ENCODE results near the gene BNC2.

Gene BNC2

GRCh38 chr9:16405421-16405820, 465.0 kb downstream of the BNC2 start:
- TF ChIP-seq, protein P1, sequence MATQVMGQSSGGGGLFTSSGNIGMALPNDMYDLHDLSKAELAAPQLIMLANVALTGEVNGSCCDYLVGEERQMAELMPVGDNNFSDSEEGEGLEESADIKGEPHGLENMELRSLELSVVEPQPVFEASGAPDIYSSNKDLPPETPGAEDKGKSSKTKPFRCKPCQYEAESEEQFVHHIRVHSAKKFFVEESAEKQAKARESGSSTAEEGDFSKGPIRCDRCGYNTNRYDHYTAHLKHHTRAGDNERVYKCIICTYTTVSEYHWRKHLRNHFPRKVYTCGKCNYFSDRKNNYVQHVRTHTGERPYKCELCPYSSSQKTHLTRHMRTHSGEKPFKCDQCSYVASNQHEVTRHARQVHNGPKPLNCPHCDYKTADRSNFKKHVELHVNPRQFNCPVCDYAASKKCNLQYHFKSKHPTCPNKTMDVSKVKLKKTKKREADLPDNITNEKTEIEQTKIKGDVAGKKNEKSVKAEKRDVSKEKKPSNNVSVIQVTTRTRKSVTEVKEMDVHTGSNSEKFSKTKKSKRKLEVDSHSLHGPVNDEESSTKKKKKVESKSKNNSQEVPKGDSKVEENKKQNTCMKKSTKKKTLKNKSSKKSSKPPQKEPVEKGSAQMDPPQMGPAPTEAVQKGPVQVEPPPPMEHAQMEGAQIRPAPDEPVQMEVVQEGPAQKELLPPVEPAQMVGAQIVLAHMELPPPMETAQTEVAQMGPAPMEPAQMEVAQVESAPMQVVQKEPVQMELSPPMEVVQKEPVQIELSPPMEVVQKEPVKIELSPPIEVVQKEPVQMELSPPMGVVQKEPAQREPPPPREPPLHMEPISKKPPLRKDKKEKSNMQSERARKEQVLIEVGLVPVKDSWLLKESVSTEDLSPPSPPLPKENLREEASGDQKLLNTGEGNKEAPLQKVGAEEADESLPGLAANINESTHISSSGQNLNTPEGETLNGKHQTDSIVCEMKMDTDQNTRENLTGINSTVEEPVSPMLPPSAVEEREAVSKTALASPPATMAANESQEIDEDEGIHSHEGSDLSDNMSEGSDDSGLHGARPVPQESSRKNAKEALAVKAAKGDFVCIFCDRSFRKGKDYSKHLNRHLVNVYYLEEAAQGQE (IDR thresholded peaks at IDR 0.05; ENCODE audit: low read depth): no peak
- TF ChIP-seq TCF12 (IDR thresholded peaks at IDR 0.05; ENCODE audit: low read depth) (no peak), ZBTB7A (IDR thresholded peaks at IDR 0.05; ENCODE audit: low read depth) (no peak), FOXM1 (IDR thresholded peaks at IDR 0.05; ENCODE audit: borderline replicate concordance, low read depth) (no peak), TAF1 (IDR thresholded peaks at IDR 0.05; ENCODE audit: low read depth) (no peak), RAD21 (IDR thresholded peaks at IDR 0.05; ENCODE audit: low read depth) (no peak), TEAD4 (IDR thresholded peaks at IDR 0.05) (no peak), NFIC (IDR thresholded peaks at IDR 0.05) (no peak), CREB1 (IDR thresholded peaks at IDR 0.05; ENCODE audit: low read depth) (no peak)

GRCh38 chr9:16401701-16402100, 468.8 kb downstream of the BNC2 start:
- TF ChIP-seq TCF12 (IDR thresholded peaks at IDR 0.05; ENCODE audit: low read depth): no peak
- TF ChIP-seq NFIC (IDR thresholded peaks at IDR 0.05): no peak
- TF ChIP-seq EP300 (IDR thresholded peaks at IDR 0.05; ENCODE audit: borderline replicate concordance): no peak
- no peak for TF ChIP-seq FOXM1 (IDR thresholded peaks at IDR 0.05; ENCODE audit: borderline replicate concordance, low read depth)
- TF ChIP-seq CREB1 (IDR thresholded peaks at IDR 0.05; ENCODE audit: low read depth): no peak
- no peak for TF ChIP-seq ZBTB7A (IDR thresholded peaks at IDR 0.05; ENCODE audit: low read depth)
- TF ChIP-seq, protein P1 (IDR thresholded peaks at IDR 0.05; ENCODE audit: low read depth): no peak
- no peak for TF ChIP-seq CEBPB (IDR thresholded peaks at IDR 0.05)
- no peak for TF ChIP-seq RAD21 (IDR thresholded peaks at IDR 0.05; ENCODE audit: low read depth)
- no peak for TF ChIP-seq TAF1 (IDR thresholded peaks at IDR 0.05; ENCODE audit: low read depth)
- no peak for TF ChIP-seq USF1 (IDR thresholded peaks at IDR 0.05)
- TF ChIP-seq EGR1 (IDR thresholded peaks at IDR 0.05): no peak

DNA sequence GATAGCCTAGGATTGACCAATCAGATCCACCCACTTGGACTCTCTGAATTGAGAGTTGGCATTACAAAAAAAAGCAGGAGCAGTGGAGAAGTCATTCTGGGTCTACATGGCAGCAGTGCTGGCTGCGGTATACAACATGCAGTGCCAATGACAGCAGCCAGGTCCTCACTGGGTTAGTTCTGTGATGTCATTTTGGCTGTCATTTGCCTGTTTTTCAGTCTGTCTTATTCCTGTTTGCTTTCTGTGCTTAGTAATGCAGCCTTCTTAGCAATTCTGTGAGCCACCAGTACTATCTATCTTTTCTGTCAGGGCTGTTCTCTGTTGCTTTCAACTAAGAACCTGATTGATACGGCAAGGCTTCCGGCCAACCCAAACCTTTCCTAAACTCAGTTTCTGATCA, 471.8 kb downstream of the BNC2 start:
- TF ChIP-seq CEBPB (IDR thresholded peaks at IDR 0.05) (no peak), EP300 (IDR thresholded peaks at IDR 0.05; ENCODE audit: borderline replicate concordance) (no peak), USF1 (IDR thresholded peaks at IDR 0.05) (no peak), CREB1 (IDR thresholded peaks at IDR 0.05; ENCODE audit: low read depth) (no peak), MAX (IDR thresholded peaks at IDR 0.05) (no peak), EGR1 (IDR thresholded peaks at IDR 0.05) (no peak), NFIC (IDR thresholded peaks at IDR 0.05) (no peak), YY1 (IDR thresholded peaks at IDR 0.05; ENCODE audit: low read depth) (no peak)
- TF ChIP-seq, protein P1 (IDR thresholded peaks at IDR 0.05; ENCODE audit: low read depth): no peak

- TF ChIP-seq RAD21 (IDR thresholded peaks at IDR 0.05; ENCODE audit: low read depth): no peak
- TF ChIP-seq TEAD4 (IDR thresholded peaks at IDR 0.05): no peak
- no peak for TF ChIP-seq MAX (IDR thresholded peaks at IDR 0.05)
- TF ChIP-seq, protein P1 (IDR thresholded peaks at IDR 0.05; ENCODE audit: low read depth): no peak
- TF ChIP-seq ZBTB7A (IDR thresholded peaks at IDR 0.05; ENCODE audit: low read depth): no peak
- no peak for TF ChIP-seq TAF1 (IDR thresholded peaks at IDR 0.05; ENCODE audit: low read depth)
- no peak for TF ChIP-seq CEBPB (IDR thresholded peaks at IDR 0.05)
- TF ChIP-seq EP300 (IDR thresholded peaks at IDR 0.05; ENCODE audit: borderline replicate concordance): no peak
- TF ChIP-seq EGR1 (IDR thresholded peaks at IDR 0.05): no peak
- TF ChIP-seq TCF12 (IDR thresholded peaks at IDR 0.05; ENCODE audit: low read depth): no peak
- no peak for TF ChIP-seq USF1 (IDR thresholded peaks at IDR 0.05)
- TF ChIP-seq NFIC (IDR thresholded peaks at IDR 0.05): no peak
- no peak for TF ChIP-seq FOXM1 (IDR thresholded peaks at IDR 0.05; ENCODE audit: borderline replicate concordance, low read depth)
- TF ChIP-seq CREB1 (IDR thresholded peaks at IDR 0.05; ENCODE audit: low read depth): no peak
Observed at GRCh38 chr9:16396389-16396788, 474.1 kb downstream of the BNC2 start.

Measured in Ishikawa (cell line).